IPS-15b (cell line): ENCODE results near the gene SH3RF2.
"Not testable (repeated sequence)": the region's sequence is repeated elsewhere in the genome, so short reads cannot be mapped to it uniquely, and the experiment has no call there.

ENCODE experiments used
- H3K27me3 ChIP-seq: one replicate; pipeline ENCODE4 v1.6.1; 2013; ENCODE audit warnings: low read length; ENCODE audit not compliant: control insufficient read depth, insufficient read depth
- H3K36me3 ChIP-seq: one replicate; pipeline ENCODE4 v1.6.1; 2013; ENCODE audit warnings: low read length; ENCODE audit not compliant: control insufficient read depth, insufficient read depth
- H3K4me1 ChIP-seq: one replicate; pipeline ENCODE4 v1.6.1; 2013; ENCODE audit warnings: mild to moderate bottlenecking, low read length; ENCODE audit not compliant: control insufficient read depth, insufficient read depth
- H3K4me3 ChIP-seq: one replicate; pipeline ENCODE4 v1.5.1; 2013; ENCODE audit warnings: low read depth, low read length
- H3K9ac ChIP-seq: one replicate; pipeline ENCODE4 v1.6.1; 2013; ENCODE audit warnings: low read depth, mild to moderate bottlenecking, low read length
- H3K9me3 ChIP-seq: one replicate; pipeline ENCODE4 v1.6.1; 2013; ENCODE audit warnings: mild to moderate bottlenecking, low read length; ENCODE audit not compliant: control insufficient read depth, insufficient read depth

SH3RF2 gene

DNA sequence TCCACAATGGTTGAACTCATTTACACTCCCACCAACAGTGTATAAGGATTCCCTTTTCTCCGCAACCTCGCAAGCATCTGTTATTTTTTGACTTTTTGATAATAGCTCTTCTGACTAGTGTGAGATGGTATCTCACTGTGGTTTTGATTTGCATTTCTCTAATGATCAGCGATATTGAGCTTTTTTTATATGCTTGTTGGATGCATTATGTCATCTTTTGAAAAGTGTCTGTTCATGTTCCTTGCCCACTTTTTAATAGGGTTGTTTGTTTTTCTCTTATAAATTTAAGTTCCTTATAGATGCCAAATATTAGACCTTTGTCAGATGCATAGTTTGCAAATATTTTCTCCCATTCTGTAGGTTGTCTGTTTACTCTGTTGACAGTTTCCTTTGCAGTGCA is 17.8 kb downstream of the SH3RF2 start:
- not testable (repeated sequence) for H3K9me3 ChIP-seq, H3K27me3 ChIP-seq, H3K4me3 ChIP-seq, H3K9ac ChIP-seq, H3K36me3 ChIP-seq, H3K4me1 ChIP-seq

DNA sequence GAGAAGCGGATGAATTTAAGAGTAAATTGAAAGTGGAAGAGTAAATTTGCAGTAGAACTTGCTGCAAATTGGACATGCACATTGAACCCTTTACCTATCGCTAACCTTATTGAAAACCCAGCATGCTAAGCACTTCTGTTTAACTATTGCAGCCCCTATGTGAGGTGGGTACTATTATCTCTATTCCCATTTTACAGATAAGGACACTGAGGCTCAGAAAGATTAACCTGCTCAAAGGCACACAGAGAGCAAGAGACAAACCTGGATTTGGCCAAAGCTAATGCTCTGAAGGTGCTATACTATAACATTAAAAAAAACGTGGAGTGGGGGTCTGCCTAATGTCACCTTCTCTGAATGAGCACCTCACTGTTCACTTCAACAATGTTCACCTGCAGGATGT is 21.0 kb downstream of the SH3RF2 start:
- H3K36me3 ChIP-seq: no peaks in the 10 kb centered on the region
- no peaks in the 10 kb centered on the region for H3K27me3 ChIP-seq
- no peak overlapping the region for H3K9ac ChIP-seq
- H3K9me3 ChIP-seq: no peaks in the 10 kb centered on the region
- H3K4me3 ChIP-seq: no peak overlapping the region
- no peaks in the 10 kb centered on the region for H3K4me1 ChIP-seq

DNA sequence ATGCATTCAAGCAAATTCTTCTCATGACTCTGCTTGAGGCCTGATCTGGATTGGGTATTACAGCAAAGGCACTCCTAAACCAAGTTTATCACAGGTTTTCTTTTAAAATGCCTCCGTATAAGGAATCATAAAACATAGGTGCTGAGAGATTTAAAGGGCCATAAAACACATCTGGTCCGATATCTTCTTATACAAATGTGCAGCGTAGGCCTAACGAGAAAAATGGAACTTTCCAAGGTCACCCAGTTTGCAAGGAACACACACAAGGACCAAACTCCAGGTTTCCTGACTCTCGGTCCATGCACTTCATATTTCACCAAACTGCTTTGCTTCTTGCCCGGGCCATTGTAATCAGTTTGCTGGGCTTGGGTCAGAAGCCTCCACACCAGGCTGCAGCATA is 22.1 kb downstream of the SH3RF2 start:
- Histone ChIP-seq H3K9me3 (no peaks in the 10 kb centered on the region), H3K4me1 (no peaks in the 10 kb centered on the region), H3K9ac (no peak overlapping the region), H3K27me3 (no peaks in the 10 kb centered on the region), H3K4me3 (no peak overlapping the region), H3K36me3 (no peaks in the 10 kb centered on the region)

- Histone ChIP-seq H3K4me3 (no peak overlapping the region), H3K4me1 (no peaks in the 10 kb centered on the region), H3K9me3 (no peaks in the 10 kb centered on the region), H3K9ac (no peak overlapping the region), H3K36me3 (no peaks in the 10 kb centered on the region), H3K27me3 (no peaks in the 10 kb centered on the region)
Measured at GRCh38 chr5:145960166-145960565, 23.8 kb downstream of the SH3RF2 start.

- H3K36me3 ChIP-seq: no peaks in the 10 kb centered on the region
- H3K4me3 ChIP-seq: no peak overlapping the region
- no peaks in the 10 kb centered on the region for H3K9me3 ChIP-seq
- no peak overlapping the region for H3K9ac ChIP-seq
- H3K4me1 ChIP-seq: no peaks in the 10 kb centered on the region
- H3K27me3 ChIP-seq: no peaks in the 10 kb centered on the region
Measured at GRCh38 chr5:145960848-145961600, 24.6 kb downstream of the SH3RF2 start.

DNA sequence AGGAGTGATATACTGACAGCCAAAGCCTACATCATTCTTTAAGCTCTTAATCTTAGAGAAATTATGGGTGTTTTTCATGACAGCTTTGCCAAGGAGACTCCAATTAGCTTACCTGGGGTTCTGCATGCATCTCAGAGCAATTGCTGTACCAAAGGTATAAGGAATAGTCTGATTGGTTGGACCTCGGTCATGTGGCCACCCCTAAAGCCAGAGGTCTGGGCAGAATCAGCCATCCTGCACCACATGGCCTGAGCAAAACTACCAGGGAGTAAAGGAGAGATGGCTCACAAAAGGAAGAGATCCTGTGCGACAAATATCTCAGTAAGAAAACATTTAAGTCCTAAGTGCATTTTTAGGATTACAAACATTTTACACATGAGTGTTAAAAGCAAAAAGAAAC is 25.6 kb downstream of the SH3RF2 start:
- no peaks in the 10 kb centered on the region for H3K27me3 ChIP-seq
- no peaks in the 10 kb centered on the region for H3K4me1 ChIP-seq
- H3K36me3 ChIP-seq: no peaks in the 10 kb centered on the region
- no peaks in the 10 kb centered on the region for H3K9me3 ChIP-seq
- H3K9ac ChIP-seq: no peak overlapping the region
- H3K4me3 ChIP-seq: no peak overlapping the region

DNA sequence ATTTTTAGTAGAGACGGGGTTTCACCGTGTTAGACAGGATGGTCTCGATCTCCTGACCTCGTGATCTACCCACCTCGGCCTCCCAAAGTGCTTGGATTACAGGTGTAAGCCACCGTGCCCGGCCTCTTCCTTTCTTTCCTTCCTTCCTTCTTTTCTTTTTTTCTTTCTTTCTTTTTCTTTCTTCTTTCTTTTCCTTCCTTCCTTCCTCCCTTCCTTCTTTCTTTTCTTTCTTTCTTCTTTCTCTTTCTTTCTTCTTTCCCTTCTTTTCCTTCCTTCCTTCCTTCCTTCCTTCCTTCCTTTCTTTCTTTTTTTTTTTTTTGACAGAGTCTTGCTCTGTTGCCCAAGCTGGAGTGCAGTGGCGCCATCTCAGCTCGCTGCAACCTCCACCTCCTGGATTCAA is 27.6 kb downstream of the SH3RF2 start:
- H3K36me3 ChIP-seq, H3K9me3 ChIP-seq, H3K27me3 ChIP-seq, H3K4me1 ChIP-seq, H3K9ac ChIP-seq, H3K4me3 ChIP-seq: not testable (repeated sequence)

DNA sequence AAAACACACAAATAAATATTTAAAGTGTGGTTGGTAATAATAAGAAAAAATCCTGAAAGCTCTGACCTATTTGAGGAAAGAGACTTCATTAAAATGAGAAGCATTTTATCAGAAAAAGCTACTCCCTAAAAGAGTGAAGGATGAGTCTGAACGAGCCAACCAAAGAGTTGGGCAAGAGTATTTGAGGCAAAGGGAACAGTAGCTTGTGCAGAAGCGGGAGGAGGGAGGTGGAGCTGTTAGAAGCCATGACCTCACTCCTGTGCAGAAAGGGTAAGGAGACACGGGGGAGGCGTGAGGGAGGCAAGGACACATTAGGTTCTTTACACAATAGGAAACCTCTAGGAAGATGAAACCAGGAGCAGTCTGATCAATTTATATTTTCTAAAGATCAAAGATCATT is 29.4 kb downstream of the SH3RF2 start:
- no peak overlapping the region for H3K9ac ChIP-seq
- H3K36me3 ChIP-seq: no peaks in the 10 kb centered on the region
- H3K4me1 ChIP-seq: no peaks in the 10 kb centered on the region
- no peak overlapping the region for H3K4me3 ChIP-seq
- no peaks in the 10 kb centered on the region for H3K9me3 ChIP-seq
- no peaks in the 10 kb centered on the region for H3K27me3 ChIP-seq

GRCh38 chr5:145967296-145967695 is 30.9 kb downstream of the SH3RF2 start:
- Histone ChIP-seq H3K9ac (no peak overlapping the region), H3K9me3 (no peaks in the 10 kb centered on the region), H3K4me3 (no peak overlapping the region), H3K4me1 (no peaks in the 10 kb centered on the region), H3K36me3 (no peaks in the 10 kb centered on the region), H3K27me3 (no peaks in the 10 kb centered on the region)

DNA sequence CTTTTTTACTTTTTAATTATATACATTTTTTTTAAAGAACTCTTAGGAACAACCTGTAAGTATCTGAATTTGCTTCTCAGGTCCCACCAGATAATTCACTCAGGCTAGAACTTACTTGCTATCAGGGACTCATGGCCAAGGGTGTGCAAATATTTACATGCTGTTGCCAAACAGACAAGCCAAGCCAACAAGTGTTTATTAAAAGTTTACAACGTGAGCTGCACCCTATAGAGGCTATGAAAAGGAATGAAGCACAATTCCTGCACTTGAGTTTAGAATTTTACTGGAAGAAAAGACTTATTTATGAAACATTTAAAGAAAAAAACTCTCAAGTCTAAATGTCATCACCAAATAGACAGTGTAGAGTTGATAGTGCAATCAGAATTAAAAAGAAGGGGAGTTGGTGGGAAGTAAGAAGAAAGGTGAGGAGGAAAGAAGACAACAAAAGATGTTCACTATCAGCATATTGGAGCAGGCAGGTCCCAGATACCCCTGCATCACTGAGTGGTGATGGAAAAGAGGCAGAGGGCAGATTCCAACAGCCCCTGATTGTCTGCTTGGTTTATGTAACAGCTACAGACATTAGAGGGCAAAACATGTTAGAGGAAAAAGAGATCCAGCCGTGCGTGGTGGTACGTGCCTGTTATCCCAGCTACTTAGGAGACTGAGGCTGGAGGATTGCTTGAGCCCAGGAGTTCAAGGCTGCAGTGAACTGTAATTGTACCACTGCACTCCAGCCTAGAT is 32.8 kb downstream of the SH3RF2 start:
- H3K4me3 ChIP-seq: no peak overlapping the region
- H3K9me3 ChIP-seq: no peaks in the 10 kb centered on the region
- H3K4me1 ChIP-seq: no peaks in the 10 kb centered on the region
- no peak overlapping the region for H3K9ac ChIP-seq
- H3K27me3 ChIP-seq: no peaks in the 10 kb centered on the region
- no peaks in the 10 kb centered on the region for H3K36me3 ChIP-seq

DNA sequence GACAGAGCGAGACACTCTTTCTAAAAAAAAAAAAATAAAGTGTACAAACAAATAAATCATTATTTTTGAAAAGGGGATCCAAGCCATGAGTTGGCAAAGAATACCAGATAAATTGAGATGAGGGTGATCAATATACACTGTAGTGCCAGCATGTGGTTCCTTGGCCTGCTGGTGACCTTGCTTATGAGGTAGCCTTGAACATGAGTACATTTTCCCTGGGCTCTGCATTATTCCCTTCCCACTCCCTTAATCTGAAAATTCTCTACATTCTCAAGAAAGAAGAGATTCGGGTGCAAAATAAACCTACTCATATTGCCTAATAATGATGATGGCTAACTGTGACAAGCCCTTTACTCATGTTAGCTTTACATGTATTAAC is 33.3 kb downstream of the SH3RF2 start:
- Histone ChIP-seq H3K4me3 (no peak overlapping the region), H3K9ac (no peak overlapping the region), H3K9me3 (no peaks in the 10 kb centered on the region), H3K36me3 (no peaks in the 10 kb centered on the region), H3K4me1 (no peaks in the 10 kb centered on the region), H3K27me3 (no peaks in the 10 kb centered on the region)

- Histone ChIP-seq H3K27me3 (no peaks in the 10 kb centered on the region), H3K9ac (no peak overlapping the region)
Measured at GRCh38 chr5:145971108-145971507, 34.7 kb downstream of the SH3RF2 start.

More at GRCh38 chr5:145971108-145971507, 34.7 kb downstream of the SH3RF2 start:
- H3K4me3 ChIP-seq: no peak overlapping the region
- no peaks in the 10 kb centered on the region for H3K4me1 ChIP-seq
- H3K9me3 ChIP-seq: no peaks in the 10 kb centered on the region
- H3K36me3 ChIP-seq: no peaks in the 10 kb centered on the region
